ENCODE results near the gene CORO2A. TPM values are rescaled to one million over a fixed set of nuclear protein-coding genes. Genes with fewer than 3 reads are reported as not detected.

CORO2A gene
- polyA plus RNA-seq, 1 of the 3 experiments (the other 2 are of a cell fraction): 2.3 TPM

DNA sequence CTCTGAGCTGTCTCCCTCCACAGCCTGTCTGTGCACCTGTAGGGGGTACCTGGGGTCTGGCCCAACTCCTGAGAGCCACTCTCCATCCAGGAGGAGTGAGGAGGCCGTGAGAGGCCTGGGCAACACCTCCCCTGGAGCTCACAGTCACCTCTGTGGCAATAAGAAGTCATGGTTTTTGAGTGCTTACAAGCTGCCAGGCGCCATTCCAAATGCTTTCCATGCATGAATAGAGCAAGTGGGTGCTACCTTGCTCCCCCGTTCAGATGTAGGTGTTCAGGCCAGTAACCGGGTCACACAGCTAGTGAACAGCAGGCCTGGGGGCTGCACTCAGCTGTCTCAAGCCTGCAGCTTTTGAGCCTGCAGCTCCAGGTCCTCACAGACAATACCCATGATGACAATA, 30.6 kb downstream of the CORO2A start:
- ChIA-PET CTCF (no interaction called here), POLR2A (no interaction called here)
- Histone ChIP-seq H3K4me2 (no peak overlapping the region), H3K4me1 (ENCODE audit: control insufficient read depth in 1 of 2, insufficient read depth in 2 of 2, low read depth in 1 of 2, low read length in 1 of 2) (peaks cover 0 to 5% of the 10 kb centered on the region in 2 experiments; a peak in 1 of 4 replicates), H3K4me3 (ENCODE audit: low read depth in 2 of 2, low read length in 1 of 2) (no peak overlapping the region), H4K20me1 (ENCODE audit: insufficient read depth) (no peaks in the 10 kb centered on the region), H3K9me2 (no peaks in the 10 kb centered on the region), H3K79me2 (ENCODE audit: insufficient read depth) (no peaks in the 10 kb centered on the region), H2AFZ (ENCODE audit: low read depth) (no peak overlapping the region), H3K36me3 (replicated peaks in 1 of 2; ENCODE audit: control insufficient read depth in 1 of 2, insufficient read depth in 2 of 2, low read length in 1 of 2) (no peaks in the 10 kb centered on the region), H3K27ac (ENCODE audit: low read depth in 2 of 2, low read length in 1 of 2) (no peak overlapping the region), H3K9me3 (no peaks in the 10 kb centered on the region), H3F3A (replicated peaks; ENCODE audit: insufficient read depth) (no peaks in the 10 kb centered on the region), H3K27me3 (ENCODE audit: insufficient read depth) (no peaks in the 10 kb centered on the region), H3K9ac (no peak overlapping the region)
- DNase-seq: no peak
- WGBS (ENCODE audit: low lambda C conversion rate): 44% methylated on average over 1 of the region's 4 CpGs
- TF ChIP-seq RFX5 (IDR thresholded peaks at IDR 0.05; ENCODE audit: low read length): no peak
- TF ChIP-seq RAD21 (IDR thresholded peaks at IDR 0.05; ENCODE audit: low read length): no peak
- no peak for TF ChIP-seq TCF12 (IDR thresholded peaks at IDR 0.05)
- no peak for TF ChIP-seq GATA2 (CRISPR knock-in tag; IDR thresholded peaks at IDR 0.05)
- no peak for TF ChIP-seq MAX (IDR thresholded peaks at IDR 0.05; ENCODE audit: low read depth)
- no peak for TF ChIP-seq POLR2AphosphoS5 (IDR thresholded peaks at IDR 0.05; ENCODE audit: low read depth, low read length)
- TF ChIP-seq FOXM1 (IDR thresholded peaks at IDR 0.05; ENCODE audit: low read depth): no peak

DNA sequence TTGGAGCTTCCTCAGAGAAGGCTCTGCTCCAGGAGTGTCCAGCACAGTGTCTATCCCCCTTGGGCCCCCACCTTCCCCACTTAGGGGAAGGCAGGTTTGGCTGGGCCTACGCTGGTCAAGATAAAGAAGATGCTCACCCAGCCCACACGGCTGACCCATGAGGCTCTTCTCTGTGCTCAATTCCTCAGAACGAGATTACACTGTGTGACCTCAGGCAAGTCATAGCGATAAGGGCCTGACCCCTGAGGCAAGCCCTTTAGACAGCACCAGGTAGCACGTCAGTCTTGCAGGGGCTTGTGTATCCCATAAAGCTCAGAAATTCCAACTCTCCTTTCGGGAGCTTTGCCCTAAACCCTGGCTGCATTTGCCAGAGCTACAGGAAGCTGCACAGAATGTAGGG, 32.6 kb downstream of the CORO2A start:
- Histone ChIP-seq H3F3A (replicated peaks; ENCODE audit: insufficient read depth) (no peaks in the 10 kb centered on the region), H3K27me3 (ENCODE audit: insufficient read depth) (no peaks in the 10 kb centered on the region), H3K9me3 (no peaks in the 10 kb centered on the region), H3K36me3 (replicated peaks in 1 of 2; ENCODE audit: control insufficient read depth in 1 of 2, insufficient read depth in 2 of 2, low read length in 1 of 2) (no peaks in the 10 kb centered on the region), H3K4me3 (ENCODE audit: low read depth in 2 of 2, low read length in 1 of 2) (no peak overlapping the region), H3K9ac (no peak overlapping the region), H3K4me1 (ENCODE audit: control insufficient read depth in 1 of 2, insufficient read depth in 2 of 2, low read depth in 1 of 2, low read length in 1 of 2) (no peaks in the 10 kb centered on the region; a peak in 1 of 4 replicates), H2AFZ (ENCODE audit: low read depth) (no peak overlapping the region), H3K79me2 (ENCODE audit: insufficient read depth) (no peaks in the 10 kb centered on the region), H4K20me1 (ENCODE audit: insufficient read depth) (no peaks in the 10 kb centered on the region), H3K27ac (ENCODE audit: low read depth in 2 of 2, low read length in 1 of 2) (no peak overlapping the region), H3K9me2 (no peaks in the 10 kb centered on the region), H3K4me2 (no peak overlapping the region)
- DNase-seq: no peak
- CTCF ChIA-PET: interaction anchor here (0.6 to 1.3 kb wide), 5 partner anchors 12 to 105 kb away, joined by 3 read pairs; no protein-coding TSS in a partner anchor
- POLR2A ChIA-PET: interaction anchor here (0.6 kb wide), 1 partner anchor 27 kb away, joined by 3 read pairs; no protein-coding TSS in a partner anchor
- TF ChIP-seq ELF1 (IDR thresholded peaks at IDR 0.05): no peak
- no peak for TF ChIP-seq FOSL2 (IDR thresholded peaks at IDR 0.05; ENCODE audit: borderline replicate concordance, low read depth)
- TF ChIP-seq NFIC (IDR thresholded peaks at IDR 0.05; ENCODE audit: borderline replicate concordance): no peak
- TF ChIP-seq RCOR1 (IDR thresholded peaks at IDR 0.05; ENCODE audit: low read length): no peak
- no peak for TF ChIP-seq CHD2 (IDR thresholded peaks at IDR 0.05; ENCODE audit: low read length, partially characterized antibody)
- TF ChIP-seq MEF2A (IDR thresholded peaks at IDR 0.05; ENCODE audit: borderline replicate concordance, low read depth): no peak
- TF ChIP-seq YY1 (IDR thresholded peaks at IDR 0.05; ENCODE audit: low read depth): no peak
- TF ChIP-seq GATA2 (CRISPR knock-in tag; IDR thresholded peaks at IDR 0.05): no peak
- TF ChIP-seq FOXJ3 (CRISPR knock-in tag; IDR thresholded peaks at IDR 0.05): no peak
- TF ChIP-seq TCF12 (IDR thresholded peaks at IDR 0.05): no peak
- TF ChIP-seq FOXM1 (IDR thresholded peaks at IDR 0.05; ENCODE audit: low read depth): no peak
- TF ChIP-seq NRF1 (IDR thresholded peaks at IDR 0.05; ENCODE audit: low read depth, low read length): no peak
- TF ChIP-seq SMC3 (IDR thresholded peaks at IDR 0.05; ENCODE audit: low read depth, low read length): no peak
- no peak for TF ChIP-seq EZH2phosphoT487 (IDR thresholded peaks at IDR 0.05; ENCODE audit: borderline replicate concordance, low read depth)
- no peak for TF ChIP-seq MAX (IDR thresholded peaks at IDR 0.05; ENCODE audit: low read depth)
- TF ChIP-seq RFX5 (IDR thresholded peaks at IDR 0.05; ENCODE audit: low read length): no peak
- TF ChIP-seq, protein P1, sequence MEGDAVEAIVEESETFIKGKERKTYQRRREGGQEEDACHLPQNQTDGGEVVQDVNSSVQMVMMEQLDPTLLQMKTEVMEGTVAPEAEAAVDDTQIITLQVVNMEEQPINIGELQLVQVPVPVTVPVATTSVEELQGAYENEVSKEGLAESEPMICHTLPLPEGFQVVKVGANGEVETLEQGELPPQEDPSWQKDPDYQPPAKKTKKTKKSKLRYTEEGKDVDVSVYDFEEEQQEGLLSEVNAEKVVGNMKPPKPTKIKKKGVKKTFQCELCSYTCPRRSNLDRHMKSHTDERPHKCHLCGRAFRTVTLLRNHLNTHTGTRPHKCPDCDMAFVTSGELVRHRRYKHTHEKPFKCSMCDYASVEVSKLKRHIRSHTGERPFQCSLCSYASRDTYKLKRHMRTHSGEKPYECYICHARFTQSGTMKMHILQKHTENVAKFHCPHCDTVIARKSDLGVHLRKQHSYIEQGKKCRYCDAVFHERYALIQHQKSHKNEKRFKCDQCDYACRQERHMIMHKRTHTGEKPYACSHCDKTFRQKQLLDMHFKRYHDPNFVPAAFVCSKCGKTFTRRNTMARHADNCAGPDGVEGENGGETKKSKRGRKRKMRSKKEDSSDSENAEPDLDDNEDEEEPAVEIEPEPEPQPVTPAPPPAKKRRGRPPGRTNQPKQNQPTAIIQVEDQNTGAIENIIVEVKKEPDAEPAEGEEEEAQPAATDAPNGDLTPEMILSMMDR (IDR thresholded peaks at IDR 0.05): no peak
- TF ChIP-seq GABPA (IDR thresholded peaks at IDR 0.05; ENCODE audit: low read depth): no peak
- TF ChIP-seq JUND (IDR thresholded peaks at IDR 0.05): no peak
- 78% methylated on average over 6 of the region's 6 CpGs for WGBS (ENCODE audit: low lambda C conversion rate)
